Endothelial cell of umbilical vein (primary cell): ENCODE measurements around the gene FAM13C. TPM values are rescaled to one million over a fixed set of nuclear protein-coding genes. Genes with fewer than 3 reads are reported as not detected.

ENCODE experiments used
- BruUV-seq: library from RNA; stranded (reverse); fragments of 400-500 nt; replicated peaks from 2 replicates; lab custom pipeline; 2021; lab: Mats Ljungman, UMichigan
- CTCF ChIA-PET: fragments of 300-600, 350-600 bp; sonication (Branson Sonifier 250); formaldehyde crosslinking; loops from one replicate; lab custom pipeline; 2021; ENCODE audit warnings: antibody characterized with exemption, inconsistent platforms; lab: Charles Lee
- POLR2A ChIA-PET: fragments of 300-600, 350-600 bp; sonication (Branson Sonifier 250); formaldehyde crosslinking; loops from one replicate; lab custom pipeline; 2021; ENCODE audit warnings: antibody characterized with exemption, inconsistent platforms; lab: Charles Lee
- DNase-seq: peaks from one replicate; pipeline ENCODE4 v3.0.0-alpha.2; 2011; ENCODE audit warnings: low read depth, low spot score
- FAIRE-seq: peaks from 2 replicates; lab custom pipeline; 2011; peaks lifted over from hg19 to GRCh38; lab: Jason Lieb, UNC
- H2AFZ ChIP-seq: 2 replicates; pipeline ENCODE4 v1.6.0; 2012; ENCODE audit warnings: low read depth, low read length, control low read depth, inconsistent platforms
- H3K27ac ChIP-seq: 2 replicates; pipeline ENCODE4 v1.5.1; 2011; ENCODE audit warnings: low read depth, mild to moderate bottlenecking, control low read depth, low read length, moderate library complexity; ENCODE audit not compliant: insufficient read depth
- H3K27me3 ChIP-seq, 2 experiments: 2 replicates each; pipeline versions ENCODE4 v1.6.0 to v1.6.1; 2011; ENCODE audit warnings: low read length in 2 of 2, mixed read lengths in 1 of 2; ENCODE audit not compliant: control insufficient read depth in 2 of 2, insufficient read depth in 2 of 2
- H3K36me3 ChIP-seq, 2 experiments: 2 replicates in 1 of 2; 3 replicates in 1 of 2; pipeline ENCODE4 v1.5.1; 2011; ENCODE audit warnings: low read length in 2 of 2, mild to moderate bottlenecking in 1 of 2, moderate library complexity in 1 of 2; ENCODE audit not compliant: control insufficient read depth in 2 of 2, insufficient read depth in 2 of 2; ENCODE audit errors: extremely low read depth in 1 of 2
- H3K4me1 ChIP-seq: 3 replicates; pipeline ENCODE4 v1.5.1; 2011; ENCODE audit warnings: mild to moderate bottlenecking, low read length; ENCODE audit not compliant: control insufficient read depth, insufficient read depth; ENCODE audit errors: extremely low read depth
- H3K4me2 ChIP-seq: 2 replicates; pipeline ENCODE4 v1.6.1; 2011; ENCODE audit warnings: low read length, control low read depth, mixed read lengths; ENCODE audit not compliant: insufficient read depth
- H3K4me3 ChIP-seq, 3 experiments: fragments of 200-600 bp in 1 of 3; sonication (generic), shearing (Covaris generic) in 1 of 3; replicated peaks in 1 of 3; 2 replicates each; pipeline ENCODE4 v1.5.1; 2011 to 2016; ENCODE audit warnings: control low read depth in 3 of 3, low read length in 3 of 3, mild to moderate bottlenecking in 2 of 3, inconsistent platforms in 1 of 3, low read depth in 1 of 3, moderate library complexity in 1 of 3; ENCODE audit not compliant: insufficient read depth in 1 of 3
- H3K79me2 ChIP-seq: 2 replicates; pipeline ENCODE4 v1.6.0; 2012; ENCODE audit warnings: low read length, inconsistent platforms; ENCODE audit not compliant: control insufficient read depth, insufficient read depth
- H3K9ac ChIP-seq: replicated peaks from 2 replicates; pipeline ENCODE3; 2011; ENCODE audit warnings: low read length, control low read depth; ENCODE audit not compliant: insufficient read depth; ENCODE audit errors: extremely low read depth
- H3K9me1 ChIP-seq: replicated peaks from 3 replicates; pipeline ENCODE4 v1.6.0; 2011; ENCODE audit warnings: mild to moderate bottlenecking, low read length; ENCODE audit not compliant: control insufficient read depth, insufficient read depth; ENCODE audit errors: extremely low read depth
- H3K9me3 ChIP-seq: replicated peaks from 2 replicates; pipeline ENCODE4 v1.5.1; 2012; ENCODE audit warnings: low read length, inconsistent platforms; ENCODE audit not compliant: control insufficient read depth, insufficient read depth
- H4K20me1 ChIP-seq: replicated peaks from 2 replicates; pipeline ENCODE3; 2011; ENCODE audit warnings: mild to moderate bottlenecking, low read length; ENCODE audit not compliant: control insufficient read depth, insufficient read depth; ENCODE audit errors: extremely low read depth
- FOS ChIP-seq: IDR thresholded peaks from 2 replicates; pipeline ENCODE4 v1.6.1; 2011; ENCODE audit warnings: mild to moderate bottlenecking, low read length, moderate library complexity, borderline replicate concordance; ENCODE audit not compliant: insufficient read depth
- GATA2 ChIP-seq: IDR thresholded peaks from 2 replicates; pipeline ENCODE4 v1.7.0; 2011; ENCODE audit warnings: low read depth, mild to moderate bottlenecking, moderate library complexity, mixed read lengths, low read length; ENCODE audit not compliant: insufficient read length, insufficient read depth
- JUN ChIP-seq: IDR thresholded peaks from 2 replicates; pipeline ENCODE4 v1.6.1; 2011; ENCODE audit warnings: borderline replicate concordance, low read depth; ENCODE audit not compliant: insufficient read length, insufficient read depth
- MYC ChIP-seq: IDR thresholded peaks from one replicate; pipeline ENCODE4 v1.6.1; 2011; ENCODE audit warnings: mild to moderate bottlenecking, low read depth, low read length
- POLR2AphosphoS5 ChIP-seq: IDR thresholded peaks from 2 replicates; pipeline ENCODE4 v1.6.1; 2012; ENCODE audit warnings: low read depth, mild to moderate bottlenecking, control low read depth, low read length, moderate library complexity; ENCODE audit not compliant: insufficient read depth
- dilution Hi-C: fragments of 300-500 bp; cut with MboI; formaldehyde crosslinking; loops from one replicate; pipeline ENCODE4 v1.15.0; 2019; ENCODE audit warnings: low sequenced_read_pairs; ENCODE audit not compliant: extremely low pct_ligation_motif_present
- intact Hi-C: fragments of 100-400 bp; cut with micrococcal nuclease; formaldehyde crosslinking; loops from one replicate; pipeline ENCODE4 v1.10.0; 2022
- polyA plus RNA-seq, 4 experiments: library from polyadenylated mRNA; depleted of rRNA in 3 of 4; stranded (reverse) in 3 of 4; unstranded in 1 of 4; fragments of >200 nt; gene quantifications; 2 replicates each; pipeline versions ENCODE4 v1.2.1 to v1.2.3, GENCODE V29; 2011 to 2012; ENCODE audit warnings: missing spikeins in 1 of 4
- total RNA-seq: library from RNA; stranded (reverse); gene quantifications from 2 replicates; pipeline ENCODE4 v1.2.3, GENCODE V29; 2021
- TF ChIP-seq, protein P1 (sequence below), 2 donors: IDR thresholded peaks; 1 replicate in 1 of 2; 2 replicates in 1 of 2; pipeline ENCODE4 v1.5.1; 2011; ENCODE audit warnings: low read length in 2 of 2, mild to moderate bottlenecking in 2 of 2, moderate library complexity in 2 of 2, control low read depth in 1 of 2, inconsistent platforms in 1 of 2, low read depth in 1 of 2; ENCODE audit not compliant: insufficient read depth in 1 of 2; ENCODE audit errors: extremely low read depth in 1 of 2

FAM13C gene
- total and polyA plus RNA-seq, 2 donors (not counting 3 experiments of a cell fraction or from before 2014, with no cell fraction given): 0.03 TPM; not detected in 1

DNA sequence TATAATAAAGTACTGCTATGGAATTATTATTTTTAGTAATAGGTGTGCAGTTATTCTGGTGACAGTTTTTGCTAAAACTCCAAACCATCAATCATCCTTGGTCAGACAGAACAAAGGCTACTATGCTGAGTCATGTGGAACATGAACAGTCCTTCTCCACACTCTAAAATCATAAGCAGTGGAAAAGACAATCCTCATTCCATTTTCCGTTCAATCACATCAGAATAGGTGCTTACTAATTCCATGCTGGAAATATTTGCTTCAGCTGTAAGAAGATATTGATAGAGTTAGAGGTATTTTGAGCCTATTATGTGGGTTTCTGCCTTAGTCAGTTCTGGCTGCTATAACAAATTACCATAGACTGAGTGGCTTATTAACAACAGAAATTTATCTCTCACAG, 82.9 kb downstream of the FAM13C start:
- POLR2A ChIA-PET: no interaction called here
- intact Hi-C loops: no loop called here
- Histone ChIP-seq H3K4me1 (no peaks in the 10 kb centered on the region), H2AFZ (no peak overlapping the region), H3K27me3 (no peaks in the 10 kb centered on the region), H4K20me1 (no peaks in the 10 kb centered on the region), H3K9ac (no peak overlapping the region), H3K27ac (no peak overlapping the region), H3K79me2 (no peaks in the 10 kb centered on the region), H3K4me3 (no peak overlapping the region), H3K9me3 (no peaks in the 10 kb centered on the region), H3K9me1 (no peaks in the 10 kb centered on the region), H3K36me3 (no peaks in the 10 kb centered on the region), H3K4me2 (no peak overlapping the region)
- no peak for DNase-seq
- dilution Hi-C loops: no loop called here
- no peak for FAIRE-seq
- TF ChIP-seq POLR2AphosphoS5: no peak
- TF ChIP-seq, protein P1, sequence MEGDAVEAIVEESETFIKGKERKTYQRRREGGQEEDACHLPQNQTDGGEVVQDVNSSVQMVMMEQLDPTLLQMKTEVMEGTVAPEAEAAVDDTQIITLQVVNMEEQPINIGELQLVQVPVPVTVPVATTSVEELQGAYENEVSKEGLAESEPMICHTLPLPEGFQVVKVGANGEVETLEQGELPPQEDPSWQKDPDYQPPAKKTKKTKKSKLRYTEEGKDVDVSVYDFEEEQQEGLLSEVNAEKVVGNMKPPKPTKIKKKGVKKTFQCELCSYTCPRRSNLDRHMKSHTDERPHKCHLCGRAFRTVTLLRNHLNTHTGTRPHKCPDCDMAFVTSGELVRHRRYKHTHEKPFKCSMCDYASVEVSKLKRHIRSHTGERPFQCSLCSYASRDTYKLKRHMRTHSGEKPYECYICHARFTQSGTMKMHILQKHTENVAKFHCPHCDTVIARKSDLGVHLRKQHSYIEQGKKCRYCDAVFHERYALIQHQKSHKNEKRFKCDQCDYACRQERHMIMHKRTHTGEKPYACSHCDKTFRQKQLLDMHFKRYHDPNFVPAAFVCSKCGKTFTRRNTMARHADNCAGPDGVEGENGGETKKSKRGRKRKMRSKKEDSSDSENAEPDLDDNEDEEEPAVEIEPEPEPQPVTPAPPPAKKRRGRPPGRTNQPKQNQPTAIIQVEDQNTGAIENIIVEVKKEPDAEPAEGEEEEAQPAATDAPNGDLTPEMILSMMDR (IDR thresholded peaks at IDR 0.05; ENCODE audit: extremely low read depth in 1 of 2, insufficient read depth in 1 of 2, low read depth in 1 of 2, low read length in 2 of 2): no peak
- no peak for TF ChIP-seq JUN
- BruUV-seq: no TSS peak
- CTCF ChIA-PET: no interaction called here

DNA sequence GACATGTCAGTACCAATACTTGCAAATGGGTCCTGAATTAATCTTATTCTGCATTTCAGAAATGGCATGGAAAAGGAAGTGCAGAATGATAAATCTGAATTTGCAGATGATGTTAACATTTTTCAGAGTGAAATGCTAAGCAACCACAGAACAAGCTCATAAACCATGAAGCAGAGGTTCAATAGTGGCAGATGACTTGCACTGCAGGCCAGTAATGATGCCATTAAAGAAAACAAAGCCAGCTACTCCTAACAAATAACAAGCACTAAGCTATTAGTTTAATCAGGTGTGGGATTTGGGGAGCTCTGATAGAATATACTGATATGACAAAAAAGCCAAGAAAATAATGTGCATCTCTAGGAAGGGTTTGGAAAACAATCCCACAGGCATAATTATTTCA, 85.4 kb downstream of the FAM13C start:
- dilution Hi-C loops: no loop called here
- H3K4me2 ChIP-seq: no peak overlapping the region
- FAIRE-seq: no peak
- no peak overlapping the region for H3K9ac ChIP-seq
- H3K27me3 ChIP-seq: no peaks in the 10 kb centered on the region
- H2AFZ ChIP-seq: no peak overlapping the region
- H3K4me1 ChIP-seq: no peaks in the 10 kb centered on the region
- BruUV-seq: no TSS peak
- no peak for DNase-seq
- intact Hi-C loops: no loop called here
- H4K20me1 ChIP-seq: no peaks in the 10 kb centered on the region
- H3K27ac ChIP-seq: no peak overlapping the region
- no peaks in the 10 kb centered on the region for H3K9me1 ChIP-seq
- no peaks in the 10 kb centered on the region for H3K79me2 ChIP-seq
- no peaks in the 10 kb centered on the region for H3K36me3 ChIP-seq
- POLR2A ChIA-PET: no interaction called here
- no peak overlapping the region for H3K4me3 ChIP-seq
- H3K9me3 ChIP-seq: no peaks in the 10 kb centered on the region
- CTCF ChIA-PET: no interaction called here
- TF ChIP-seq GATA2 (no peak), MYC (no peak), FOS (no peak)
